PC-3 (cell line): ENCODE measurements around the gene AANAT.

Experiments used
- EZH2 ChIP-seq: fragments of 300-600 bp; sonication (generic); IDR thresholded peaks from one replicate; pipeline ENCODE4 v1.6.1; 2017; ENCODE audit warnings: antibody characterized with exemption, mild to moderate bottlenecking, low read length; ENCODE audit not compliant: unreplicated experiment
- TF ChIP-seq, protein P1 (sequence below): fragments of 300-600 bp; sonication (generic); conservative IDR thresholded peaks from 2 replicates; pipeline ENCODE4 v1.5.1; 2017; ENCODE audit warnings: antibody characterized with exemption, low read depth, mild to moderate bottlenecking, low read length

DNA sequence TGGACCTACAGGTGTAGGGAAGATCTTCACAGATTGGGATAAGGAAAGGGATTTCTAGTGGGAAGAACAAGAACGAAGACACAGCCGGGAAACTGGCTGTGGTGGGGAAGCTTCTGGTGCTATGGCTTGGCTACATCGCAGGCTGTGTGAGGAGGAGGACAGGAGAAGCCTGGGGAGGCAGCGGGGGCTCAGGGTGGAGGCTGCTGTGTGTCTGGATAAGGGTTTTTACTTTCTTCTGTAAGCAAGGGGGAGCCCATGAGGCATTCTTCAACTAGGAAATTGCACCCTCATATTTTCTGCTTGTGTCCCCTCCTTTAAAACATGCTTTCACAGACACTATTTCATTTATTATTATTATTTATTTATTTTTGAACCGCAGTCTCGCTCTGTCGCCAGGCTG, 36.7 kb downstream of the AANAT start:
- TF ChIP-seq, protein P1, sequence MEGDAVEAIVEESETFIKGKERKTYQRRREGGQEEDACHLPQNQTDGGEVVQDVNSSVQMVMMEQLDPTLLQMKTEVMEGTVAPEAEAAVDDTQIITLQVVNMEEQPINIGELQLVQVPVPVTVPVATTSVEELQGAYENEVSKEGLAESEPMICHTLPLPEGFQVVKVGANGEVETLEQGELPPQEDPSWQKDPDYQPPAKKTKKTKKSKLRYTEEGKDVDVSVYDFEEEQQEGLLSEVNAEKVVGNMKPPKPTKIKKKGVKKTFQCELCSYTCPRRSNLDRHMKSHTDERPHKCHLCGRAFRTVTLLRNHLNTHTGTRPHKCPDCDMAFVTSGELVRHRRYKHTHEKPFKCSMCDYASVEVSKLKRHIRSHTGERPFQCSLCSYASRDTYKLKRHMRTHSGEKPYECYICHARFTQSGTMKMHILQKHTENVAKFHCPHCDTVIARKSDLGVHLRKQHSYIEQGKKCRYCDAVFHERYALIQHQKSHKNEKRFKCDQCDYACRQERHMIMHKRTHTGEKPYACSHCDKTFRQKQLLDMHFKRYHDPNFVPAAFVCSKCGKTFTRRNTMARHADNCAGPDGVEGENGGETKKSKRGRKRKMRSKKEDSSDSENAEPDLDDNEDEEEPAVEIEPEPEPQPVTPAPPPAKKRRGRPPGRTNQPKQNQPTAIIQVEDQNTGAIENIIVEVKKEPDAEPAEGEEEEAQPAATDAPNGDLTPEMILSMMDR = peak; percentile 39; the same call in 1 of the 2 replicates
- TF ChIP-seq EZH2 = no peak
